HG03060 (cell line): Measurements from ENCODE around the gene CDKN2AIPNL.
"Not testable (repeated sequence)": the region's sequence is repeated elsewhere in the genome, so short reads cannot be mapped to it uniquely, and the experiment has no call there.

Source experiments
- ATAC-seq: cut with Tn5 transposase; IDR thresholded peaks from one replicate; pipeline ENCODE4 v1.9.1; 2021; ENCODE audit warnings: low read depth, moderate number of reproducible peaks; ENCODE audit not compliant: unreplicated experiment

Gene CDKN2AIPNL

DNA sequence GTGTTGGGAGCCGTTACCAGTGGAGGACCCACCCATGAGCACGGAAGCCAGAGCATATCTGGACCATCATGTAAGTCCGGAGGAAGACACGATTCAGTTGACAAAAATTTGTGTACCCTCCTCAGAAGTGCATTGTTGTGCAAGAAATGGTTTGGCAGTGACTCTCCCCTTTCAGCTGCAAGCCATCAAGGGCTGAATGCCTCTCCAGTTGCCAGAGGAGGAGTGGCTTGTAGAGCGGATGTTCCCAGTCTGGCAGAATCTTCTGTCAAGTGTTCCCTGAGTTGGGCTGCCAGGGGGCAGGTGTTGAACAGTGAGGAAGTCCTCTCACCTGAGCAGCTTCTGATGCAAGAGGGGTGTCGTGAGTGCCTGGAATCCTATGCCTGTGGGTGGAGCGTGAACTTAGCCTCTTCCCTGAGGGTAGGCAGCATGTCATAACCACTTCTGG is 27.6 kb upstream of the CDKN2AIPNL start:
- no peak for ATAC-seq

DNA sequence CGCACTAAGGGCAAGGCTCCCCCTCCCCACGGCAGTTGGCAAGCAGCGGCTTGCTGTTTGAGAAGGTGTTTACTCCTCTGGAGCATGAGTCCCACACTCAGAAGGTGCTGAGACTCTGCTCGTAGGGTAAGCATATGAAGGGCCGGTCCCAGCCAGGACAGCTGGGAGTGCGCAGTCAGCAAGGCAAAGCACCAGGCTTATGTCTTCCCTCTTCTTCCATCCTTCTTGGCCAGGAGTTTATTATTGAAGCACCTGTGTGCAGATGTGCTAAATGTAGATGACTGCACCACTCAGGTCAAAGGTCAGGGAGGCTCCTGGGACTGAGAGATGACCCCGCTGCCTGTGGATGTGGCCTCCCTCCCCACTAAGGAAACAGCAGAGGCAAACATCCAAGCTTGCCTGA is 27.0 kb upstream of the CDKN2AIPNL start:
- no peak for ATAC-seq

DNA sequence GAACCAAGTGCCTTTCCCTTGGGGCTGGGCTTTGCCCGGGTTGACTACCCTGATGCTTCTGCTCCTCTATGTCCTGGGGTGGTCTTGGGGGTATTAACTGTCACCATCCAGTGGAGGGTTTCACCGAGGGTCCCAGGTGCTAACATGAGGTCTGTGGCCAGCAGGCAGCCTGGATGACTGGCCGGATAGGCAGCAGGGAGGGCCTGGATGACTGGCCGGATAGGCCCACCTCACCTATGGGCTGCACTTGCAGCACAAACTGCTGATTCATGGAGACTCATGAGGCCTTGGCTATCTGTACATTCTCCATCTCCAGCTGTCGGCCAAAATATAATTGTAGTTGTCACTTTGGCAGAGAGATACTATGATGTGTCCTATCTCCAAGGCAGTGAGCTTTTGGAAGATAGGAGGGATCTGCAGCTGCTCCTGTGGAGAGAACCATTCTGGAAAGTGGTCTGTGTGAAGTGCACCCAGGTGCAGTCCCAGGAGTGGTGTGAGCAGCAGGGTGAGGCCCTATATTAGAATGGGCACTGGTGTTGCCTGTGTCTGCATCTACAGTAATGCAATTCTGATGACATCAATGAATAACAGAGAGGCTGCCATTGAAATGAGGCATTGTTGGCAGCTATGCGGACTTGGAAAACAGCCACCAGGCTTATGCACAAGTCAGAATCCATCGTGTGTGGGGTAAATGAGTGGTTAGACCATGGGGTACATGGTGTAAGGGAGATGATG is 26.3 kb upstream of the CDKN2AIPNL start:
- no peak for ATAC-seq

DNA sequence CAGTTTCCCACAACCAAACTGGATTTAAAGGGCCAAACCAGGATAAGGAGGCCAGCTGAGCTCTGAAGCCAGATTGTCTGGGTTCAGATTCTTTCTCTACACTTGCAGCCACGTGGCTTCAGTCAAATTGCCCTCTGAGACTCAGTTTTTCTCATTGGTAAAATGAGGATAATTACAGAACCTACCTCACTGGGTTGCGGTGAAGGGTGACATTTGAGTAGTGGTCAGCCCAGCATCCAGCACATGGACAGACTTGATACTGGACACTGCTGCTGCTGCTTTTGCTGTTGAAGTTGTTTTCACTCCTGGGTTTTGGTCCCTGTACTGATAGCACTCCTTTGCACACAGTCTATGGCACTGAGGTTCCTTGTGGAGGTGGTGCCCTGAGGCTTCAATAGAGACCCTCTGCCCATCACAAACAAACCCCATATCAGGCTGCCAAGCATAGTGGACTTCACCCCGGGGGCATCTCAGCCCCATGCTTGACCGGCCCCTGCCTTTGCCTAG is 25.7 kb upstream of the CDKN2AIPNL start:
- ATAC-seq, result peak; percentile 6

DNA sequence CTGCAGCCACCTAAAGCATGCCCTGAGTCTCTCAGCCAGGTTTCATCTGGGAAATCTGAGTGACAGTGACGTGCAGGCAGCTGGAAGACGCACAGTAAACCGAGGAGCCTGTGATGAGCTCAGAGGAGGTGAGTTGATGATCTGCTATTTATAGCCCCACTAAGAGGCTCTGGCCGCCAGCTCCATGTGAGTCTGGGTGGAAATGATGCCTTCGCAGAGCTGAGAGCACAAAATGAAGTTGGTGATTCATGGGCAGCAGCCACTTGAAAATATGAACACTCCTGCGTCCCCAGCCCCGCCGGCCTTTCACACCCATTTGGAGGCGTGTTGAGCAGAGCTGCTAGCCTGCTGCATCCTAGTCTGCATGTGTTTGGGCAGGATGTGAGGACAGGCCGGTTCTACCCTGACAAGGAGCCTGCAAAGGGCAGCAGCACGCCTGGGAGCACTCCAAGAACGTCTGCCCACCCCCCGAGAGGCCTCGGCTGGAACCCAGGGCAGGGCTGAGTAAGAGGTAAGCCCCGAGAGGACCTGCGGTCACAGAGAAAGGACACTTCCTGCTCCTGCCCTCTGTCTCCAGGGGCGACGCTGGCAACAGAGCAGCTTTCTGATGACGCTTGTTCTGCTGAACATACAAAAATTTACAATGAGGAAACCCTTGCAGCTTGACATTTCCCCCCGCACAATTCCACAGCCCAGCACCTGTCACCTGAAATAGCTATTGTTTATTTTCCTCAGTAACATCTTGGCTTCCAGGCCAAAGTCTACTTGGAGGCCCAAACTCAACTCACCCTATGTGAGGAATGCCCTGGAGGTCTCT is 25.1 kb upstream of the CDKN2AIPNL start:
- peak; percentile 71 for ATAC-seq

DNA sequence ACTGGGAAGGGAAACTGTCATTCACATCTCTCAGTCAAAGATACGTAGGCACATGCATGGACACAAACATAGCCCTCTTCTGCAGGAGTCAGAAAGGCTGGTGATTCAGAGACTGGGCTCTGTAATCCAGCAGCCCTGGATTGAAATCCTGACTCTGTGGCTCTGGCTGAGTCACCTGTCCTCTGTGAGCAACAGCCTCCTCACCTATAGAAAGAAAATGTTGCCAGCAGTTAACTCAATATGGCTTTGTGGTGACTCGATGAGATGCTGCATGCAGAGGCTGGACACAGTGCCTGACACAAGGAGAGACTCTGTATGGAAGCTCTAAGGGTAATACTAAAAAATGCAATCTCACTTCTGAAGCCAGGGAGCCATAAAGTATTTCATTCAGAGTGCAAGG is 23.9 kb upstream of the CDKN2AIPNL start:
- ATAC-seq, result no peak

DNA sequence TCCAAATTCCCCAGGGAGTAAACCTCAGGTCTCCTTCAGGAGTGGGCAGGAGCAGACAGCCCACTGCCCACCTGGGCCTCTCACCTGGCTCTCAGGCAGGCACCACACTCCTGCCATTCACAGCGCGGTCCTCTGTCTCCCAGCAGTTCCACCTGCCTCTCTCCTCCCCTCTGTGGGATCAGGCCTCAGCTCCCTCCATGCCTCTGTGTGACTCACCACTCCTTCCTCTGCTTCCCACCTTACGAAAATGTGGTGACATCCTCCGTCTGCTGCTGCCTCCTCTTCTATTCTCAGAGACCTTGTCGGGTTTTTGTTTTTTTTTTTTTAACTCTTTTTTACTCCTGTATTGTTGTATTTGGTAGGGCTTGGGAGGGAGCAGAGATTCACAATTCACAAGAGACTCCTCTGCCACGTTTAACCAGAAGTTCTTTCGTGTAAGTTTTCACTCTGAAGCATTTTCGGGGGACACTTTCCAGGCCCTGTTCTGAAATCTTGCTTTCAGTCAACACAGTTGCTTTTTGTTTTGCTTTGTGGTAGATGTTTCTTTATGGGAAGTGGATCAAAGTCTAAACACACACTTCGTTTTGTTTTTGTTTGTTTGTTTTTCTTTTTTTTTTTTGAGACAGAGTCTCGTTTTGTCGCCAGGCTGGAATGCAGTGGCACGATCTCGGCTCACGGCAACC is 21.1 kb upstream of the CDKN2AIPNL start:
- no peak for ATAC-seq

DNA sequence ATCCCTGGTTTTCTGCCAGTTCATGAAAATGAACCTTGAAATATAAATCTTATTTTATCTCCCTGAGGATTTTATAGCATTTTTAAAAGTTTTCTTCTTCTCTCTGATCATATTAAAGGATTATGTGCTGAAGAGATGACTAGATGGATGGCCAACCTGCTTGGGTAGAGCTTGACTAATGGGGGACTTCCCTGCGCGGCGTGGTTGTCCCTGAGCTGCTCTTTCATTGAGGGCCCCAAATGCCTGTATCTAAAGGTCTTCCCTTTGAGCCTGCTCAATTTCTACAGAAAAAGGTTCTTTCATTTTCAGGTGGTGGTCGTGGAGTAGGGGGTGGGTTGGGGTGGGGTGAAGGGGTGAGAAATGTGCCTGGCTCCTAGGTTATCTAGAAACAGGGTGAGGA is 20.5 kb upstream of the CDKN2AIPNL start:
- ATAC-seq, result no peak

DNA sequence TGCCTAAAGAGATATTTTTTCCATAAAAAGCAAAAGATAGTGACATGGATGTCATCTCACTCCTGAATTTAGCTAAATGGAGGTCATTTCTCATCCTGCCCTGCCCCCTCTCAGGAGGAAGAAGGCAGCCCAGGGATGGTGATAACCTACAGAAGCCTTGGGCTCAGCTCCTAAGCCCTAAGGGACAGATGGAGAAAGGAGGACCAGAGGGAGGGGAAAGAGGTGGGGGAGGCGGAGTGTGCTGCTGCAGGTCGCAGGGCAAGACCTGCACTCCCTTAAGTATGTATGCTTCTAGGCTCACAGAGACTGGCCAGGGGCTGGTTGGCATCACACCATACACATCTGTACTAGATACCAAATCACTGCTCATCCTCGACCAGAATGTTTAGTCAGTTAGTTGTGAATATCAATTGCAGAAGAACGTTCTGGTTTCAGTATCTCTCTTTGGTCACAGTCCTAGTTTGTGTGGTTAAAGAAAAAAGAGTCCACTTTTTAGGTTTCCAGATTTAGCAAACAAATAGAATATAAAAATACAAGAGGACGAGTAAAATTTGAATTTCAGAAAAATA is 18.4 kb upstream of the CDKN2AIPNL start:
- ATAC-seq, result no peak

DNA sequence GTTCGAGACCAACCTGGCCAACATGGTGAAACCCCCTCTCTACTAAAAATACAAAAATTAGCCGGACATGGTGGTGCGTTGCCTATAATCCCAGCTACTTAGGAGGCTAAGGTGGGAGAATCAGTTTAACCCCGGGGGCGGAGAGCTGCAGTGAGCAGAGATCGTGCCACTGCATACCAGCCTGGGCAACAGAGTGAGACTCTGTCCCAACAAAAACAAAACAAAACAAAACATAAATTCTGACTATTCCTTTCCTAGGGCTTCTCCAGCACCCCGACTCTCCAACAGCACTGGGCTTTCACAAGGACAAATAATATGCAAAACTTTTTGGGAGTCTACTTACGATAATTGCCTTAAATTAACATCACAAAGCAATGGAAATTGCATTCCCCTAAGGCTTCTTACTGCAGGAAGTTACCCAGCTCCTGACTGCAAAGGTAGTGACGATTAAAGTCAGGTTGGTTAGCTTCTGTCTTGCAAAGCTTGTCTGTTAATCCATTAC is 15.9 kb upstream of the CDKN2AIPNL start:
- no peak for ATAC-seq

DNA sequence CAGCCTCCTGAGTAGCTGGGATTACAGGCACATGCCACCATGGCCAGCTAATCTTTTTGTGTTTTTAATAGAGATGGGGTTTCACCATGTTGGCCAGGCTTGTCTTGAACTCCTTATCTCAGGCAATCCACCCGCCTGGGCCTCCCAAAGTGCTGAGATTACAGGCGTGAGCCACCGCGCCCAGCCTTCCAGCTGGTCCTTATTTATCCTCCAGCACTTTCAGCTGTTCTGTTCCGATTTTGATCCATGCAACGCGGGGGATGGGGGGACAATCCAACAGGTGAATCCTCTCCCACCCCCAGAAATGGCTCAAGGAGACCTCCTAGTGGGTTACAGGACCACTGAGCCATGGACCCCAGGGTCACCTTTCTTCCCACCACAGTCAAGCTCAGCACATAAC is 14.7 kb upstream of the CDKN2AIPNL start:
- no peak for ATAC-seq

DNA sequence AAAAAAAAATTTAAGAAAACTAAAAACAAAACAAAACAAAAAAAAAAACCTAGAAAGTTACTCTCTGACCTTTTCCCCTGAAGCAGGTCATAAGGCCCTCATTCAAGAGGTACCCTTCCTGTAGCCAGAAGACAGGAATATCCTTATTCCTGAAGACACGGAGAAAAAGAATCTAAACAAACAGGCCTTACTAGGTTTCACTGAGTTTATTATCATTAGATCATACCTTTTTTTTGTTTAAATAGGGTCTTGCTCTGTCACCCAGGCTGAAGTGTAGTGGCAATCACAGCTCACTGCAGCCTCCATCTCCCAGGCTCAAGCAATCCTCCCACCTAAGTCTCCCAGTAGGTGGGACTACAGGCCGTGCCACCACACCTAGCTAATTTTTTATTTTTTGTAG is 11.7 kb upstream of the CDKN2AIPNL start:
- ATAC-seq, result no peak

DNA sequence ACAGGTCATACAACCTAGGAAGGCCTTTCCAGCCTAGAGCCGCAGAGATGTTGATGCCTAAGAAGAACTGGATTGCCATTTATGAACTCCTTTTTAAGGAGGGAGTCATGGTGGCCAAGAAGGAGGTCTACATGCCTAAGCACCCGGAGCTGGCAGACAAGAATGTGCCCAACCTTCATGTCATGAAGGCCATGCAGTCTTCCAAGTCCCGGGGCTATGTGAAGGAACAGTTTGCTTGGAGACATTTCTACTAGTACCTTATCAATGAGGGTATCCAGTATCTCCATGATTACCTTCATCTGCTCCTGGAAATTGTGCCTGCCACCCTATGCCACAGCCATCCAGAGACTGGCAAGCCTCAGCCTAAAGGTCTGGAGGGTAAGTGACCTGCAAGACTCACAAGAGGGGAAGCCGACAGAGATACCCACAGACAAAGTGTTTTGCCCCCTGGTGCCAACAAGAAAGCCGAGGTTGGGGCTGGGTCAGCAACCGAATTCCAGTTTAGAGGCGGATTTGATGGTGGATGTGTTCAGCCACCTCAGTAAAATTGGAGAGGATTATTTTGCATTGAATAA is 11.2 kb upstream of the CDKN2AIPNL start:
- ATAC-seq, result no peak

DNA sequence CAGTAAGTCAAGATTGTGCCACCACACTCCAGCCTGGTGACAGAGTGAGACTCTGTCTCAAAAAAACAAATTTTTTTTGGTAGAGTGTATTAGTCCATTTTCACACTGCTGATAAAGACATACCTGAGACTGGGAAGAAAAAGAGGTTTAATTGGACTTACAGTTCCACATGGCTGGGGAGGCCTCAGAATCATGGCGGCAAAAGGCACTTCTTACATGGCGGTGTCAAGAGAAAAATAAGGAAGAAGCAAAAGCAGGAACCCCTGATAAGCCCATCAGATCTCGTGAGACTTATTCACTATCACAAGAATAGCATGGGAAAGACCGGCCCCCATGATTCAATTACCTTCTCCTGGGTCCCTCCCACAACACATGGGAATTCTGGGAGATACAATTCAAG is 9.4 kb upstream of the CDKN2AIPNL start:
- not testable (repeated sequence) for ATAC-seq

DNA sequence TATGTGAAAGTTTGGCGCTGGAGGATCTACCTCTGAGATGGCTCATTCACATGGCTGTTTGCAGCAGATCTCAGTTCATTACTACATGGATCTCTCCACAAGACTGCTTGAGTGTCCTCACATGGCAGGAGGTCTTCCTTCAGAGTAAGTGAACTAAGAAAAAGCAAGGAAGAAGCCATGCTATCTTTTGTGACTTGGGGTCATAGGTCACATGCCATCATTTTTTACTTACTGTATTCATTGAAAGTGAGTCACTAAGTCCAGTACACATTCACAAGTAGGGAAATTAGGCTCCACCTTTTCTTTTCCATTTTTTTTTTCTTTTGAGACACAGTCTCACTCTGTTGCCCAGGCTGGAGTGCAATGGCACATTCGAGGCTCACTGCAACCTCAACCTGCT is 8.7 kb upstream of the CDKN2AIPNL start:
- no peak for ATAC-seq

DNA sequence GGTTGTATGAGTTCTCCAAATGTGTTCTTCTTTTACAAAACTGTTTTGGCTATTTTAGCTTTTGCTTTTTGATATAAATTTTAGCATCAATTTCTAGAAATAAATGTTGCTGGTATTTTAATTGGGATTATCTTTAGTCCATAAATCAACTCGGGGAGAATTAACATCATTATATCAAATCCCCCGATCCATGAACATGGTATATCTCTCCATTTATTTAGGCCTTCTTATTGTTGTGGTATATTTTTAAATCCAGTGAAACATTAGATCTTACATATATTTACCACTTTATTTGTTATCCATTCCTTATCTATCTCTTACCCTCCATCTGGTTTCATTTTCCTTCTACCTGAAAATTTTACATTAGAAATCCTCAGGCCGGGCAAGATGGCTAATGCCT is 7.3 kb upstream of the CDKN2AIPNL start:
- no peak for ATAC-seq

DNA sequence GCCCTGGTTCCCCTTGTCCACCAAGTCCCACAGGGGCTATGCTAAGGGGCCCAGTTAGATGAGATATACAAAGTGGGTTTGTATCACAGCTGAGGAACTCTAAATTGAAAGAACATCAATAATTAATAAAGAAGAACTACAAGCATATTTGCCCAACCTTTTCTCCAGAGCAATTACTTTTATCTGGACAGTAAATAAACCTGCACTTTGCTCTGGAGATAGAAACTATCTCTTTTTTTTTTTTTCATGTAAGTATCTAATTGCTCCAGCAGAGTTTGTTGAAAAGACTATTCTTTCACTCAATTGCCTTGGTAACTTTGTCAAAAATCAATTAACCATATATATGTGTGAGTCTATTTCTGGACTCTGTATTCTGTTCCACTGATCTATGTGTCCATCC is 6.0 kb upstream of the CDKN2AIPNL start:
- no peak for ATAC-seq

DNA sequence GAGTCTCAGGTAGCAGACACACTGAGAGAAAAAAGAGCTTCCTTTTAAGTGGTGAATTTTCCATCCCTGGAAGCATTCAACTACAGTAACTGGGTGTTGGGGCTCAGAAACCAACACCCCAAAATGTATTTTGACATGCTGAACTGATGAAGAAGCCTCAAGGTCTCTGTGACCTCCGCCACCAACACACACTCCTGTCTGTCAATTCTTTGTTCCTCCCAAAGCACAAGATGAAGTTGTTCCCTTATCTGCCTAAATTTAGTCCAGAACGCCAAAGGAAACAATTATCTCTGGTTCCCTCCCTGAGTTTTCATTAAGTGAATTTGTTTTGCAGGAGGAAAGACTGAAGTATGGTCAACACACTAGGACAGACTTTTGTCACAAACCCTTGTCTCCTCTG is 1.4 kb upstream of the CDKN2AIPNL start:
- no peak for ATAC-seq

DNA sequence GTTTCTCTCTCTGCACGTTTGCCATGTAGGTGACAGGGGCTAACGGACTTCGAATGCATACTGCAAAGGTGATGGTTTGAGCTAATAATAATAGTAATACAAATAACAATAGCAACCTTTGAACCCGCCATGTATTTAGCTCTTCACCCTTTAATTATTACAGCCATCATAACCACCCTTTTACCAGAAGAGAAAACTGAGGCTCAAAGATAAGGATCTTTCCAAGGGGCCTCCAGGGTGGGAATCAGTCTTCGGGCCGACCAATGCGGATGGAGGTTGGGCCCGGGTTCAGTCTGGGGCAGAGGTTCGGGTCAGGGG is 494 bp downstream of the CDKN2AIPNL start:
- ATAC-seq, result no peak

DNA sequence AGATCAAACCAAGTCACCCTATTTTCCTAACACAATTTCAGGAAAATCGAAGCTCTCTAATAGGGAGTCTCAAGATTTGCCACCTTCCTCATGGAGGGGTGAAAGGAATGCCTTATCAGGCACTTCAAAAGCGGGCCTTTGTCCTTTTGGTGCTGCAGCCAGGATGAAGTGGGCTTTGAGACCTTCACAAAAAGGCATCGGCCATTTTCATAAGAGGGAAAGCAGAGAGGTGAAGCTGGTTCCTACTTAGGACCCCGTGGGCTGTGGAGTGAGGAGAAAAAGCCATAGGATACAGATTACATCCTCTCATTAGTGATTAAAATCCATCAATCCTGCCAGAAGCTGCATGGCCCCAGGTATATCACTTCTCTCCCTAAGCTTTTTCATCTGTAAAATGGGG is 859 bp downstream of the CDKN2AIPNL start:
- ATAC-seq, result no peak

DNA sequence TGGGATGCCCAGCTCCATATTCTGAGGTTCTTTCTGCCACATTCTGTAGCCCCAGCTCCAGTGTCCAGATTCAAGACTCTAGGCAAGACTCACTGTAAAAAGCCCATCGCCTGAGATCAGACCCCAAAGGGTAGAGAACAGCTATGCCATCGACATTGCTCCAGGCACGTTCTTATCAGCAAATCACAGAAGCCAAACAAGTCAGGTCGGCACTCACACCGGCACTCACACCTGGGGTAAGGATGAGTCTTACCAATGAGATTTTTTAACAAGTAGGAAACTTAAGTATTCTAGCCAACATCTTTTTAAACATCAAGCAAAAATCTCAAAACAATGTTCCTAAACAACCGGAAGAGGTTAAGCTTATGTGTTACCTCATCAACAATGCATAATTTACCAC is 2.4 kb downstream of the CDKN2AIPNL start:
- no peak for ATAC-seq
